Measurements from ENCODE around the gene WDR17. TPM values are rescaled to one million over a fixed set of nuclear protein-coding genes. Genes with fewer than 3 reads are reported as not detected.

The WDR17 gene

Small RNAs within 50 kb of the gene (small RNA-seq; reads per million reads assigned to genes)
- not detected for gene RF00432 (ENCODE audit: insufficient read depth)
